NCI-H510A (cell line): ENCODE data around the gene ARHGAP26.

ENCODE experiments used
- DNase-seq: peaks from one replicate; lab custom pipeline; 2025; lab: John Stamatoyannopoulos, UW

ARHGAP26 gene

GRCh38 chr5:143142596-143143435 lies 372.6 kb downstream of the ARHGAP26 start:
- DNase-seq = peak; percentile 37

- no peak for DNase-seq
Measured at GRCh38 chr5:143143973-143144372, 373.8 kb downstream of the ARHGAP26 start.

DNA sequence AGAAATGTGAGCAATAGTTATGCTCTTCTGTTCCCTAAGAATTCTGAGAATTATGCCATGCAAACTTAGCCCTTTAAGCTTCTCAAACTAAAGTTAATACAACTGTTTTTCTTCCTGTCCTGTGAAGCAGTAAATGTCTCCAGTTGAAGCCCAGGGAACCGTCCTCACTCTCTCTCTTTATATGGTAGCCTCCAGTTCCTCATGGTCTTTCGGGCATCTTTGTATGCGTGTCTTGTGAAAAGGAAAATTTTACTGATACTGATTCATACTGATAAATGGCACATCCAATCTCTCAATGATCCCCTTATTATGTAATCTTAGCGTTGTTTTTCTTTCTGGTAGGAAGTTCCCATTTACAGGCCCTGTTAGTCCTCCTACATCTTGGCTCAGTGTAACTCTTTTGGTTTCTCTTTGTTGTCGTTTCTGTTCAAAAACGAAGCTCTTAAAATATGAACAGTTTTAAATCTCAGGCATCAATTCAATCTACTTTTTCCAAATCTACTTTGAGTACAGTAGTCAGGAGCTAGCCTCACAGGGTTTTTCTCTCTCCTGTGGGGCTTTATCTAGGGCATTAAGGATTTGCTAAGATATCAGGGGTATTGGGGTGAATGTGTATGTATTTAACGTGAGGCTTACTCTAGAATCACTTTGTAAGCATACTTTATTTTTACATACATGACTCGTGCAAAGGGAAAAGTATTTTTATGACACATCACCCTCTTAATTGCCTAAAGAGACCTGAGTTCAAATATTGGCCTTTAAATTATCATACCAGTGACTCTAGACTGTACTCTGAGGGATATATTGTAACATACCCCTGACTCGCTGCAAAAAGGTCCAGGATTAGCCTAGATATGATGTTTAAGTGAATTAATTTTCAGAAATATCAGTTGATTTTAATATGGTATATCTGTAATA lies 375.3 kb downstream of the ARHGAP26 start:
- no peak for DNase-seq

- DNase-seq = no peak
Measured at GRCh38 chr5:143146161-143146560, 376.0 kb downstream of the ARHGAP26 start.

DNA sequence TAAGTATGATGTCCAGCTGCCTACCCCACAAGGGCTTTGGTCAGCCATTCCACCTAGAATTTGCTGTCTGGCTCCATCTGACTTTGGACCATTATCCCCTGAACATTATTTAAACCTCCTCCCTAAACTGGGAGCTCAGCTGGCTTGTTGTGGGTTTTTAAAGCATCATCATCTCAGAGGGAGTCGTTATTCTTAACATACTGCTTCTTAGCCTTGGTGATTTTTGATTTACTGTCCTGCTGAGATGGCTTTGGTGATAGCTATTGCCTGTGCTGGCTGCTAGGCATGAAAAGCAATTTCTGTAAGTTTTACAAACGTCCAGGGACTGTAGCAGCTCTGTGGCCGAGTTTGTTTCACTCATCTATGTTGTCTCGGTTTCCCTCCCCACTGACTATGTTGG lies 377.2 kb downstream of the ARHGAP26 start:
- no peak for DNase-seq

DNA sequence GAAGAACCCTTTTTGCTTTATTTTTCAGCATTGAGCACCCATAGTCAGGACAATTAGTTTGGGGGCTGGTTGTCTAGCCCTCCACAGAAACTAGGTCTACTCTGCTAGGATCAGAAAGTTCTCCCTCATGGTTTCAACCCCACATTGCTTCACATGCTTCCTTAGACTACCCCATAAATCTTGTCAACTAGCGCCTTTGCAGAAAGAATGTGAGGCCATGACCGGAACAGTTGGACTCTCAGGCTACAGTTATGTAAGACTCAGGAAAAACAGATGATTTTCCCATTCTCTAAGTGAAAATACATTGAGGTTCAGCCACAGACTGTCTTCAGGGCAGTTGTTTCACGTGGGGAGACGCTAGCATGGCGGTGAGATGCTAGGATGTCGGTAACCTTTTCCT lies 377.7 kb downstream of the ARHGAP26 start:
- no peak for DNase-seq

DNA sequence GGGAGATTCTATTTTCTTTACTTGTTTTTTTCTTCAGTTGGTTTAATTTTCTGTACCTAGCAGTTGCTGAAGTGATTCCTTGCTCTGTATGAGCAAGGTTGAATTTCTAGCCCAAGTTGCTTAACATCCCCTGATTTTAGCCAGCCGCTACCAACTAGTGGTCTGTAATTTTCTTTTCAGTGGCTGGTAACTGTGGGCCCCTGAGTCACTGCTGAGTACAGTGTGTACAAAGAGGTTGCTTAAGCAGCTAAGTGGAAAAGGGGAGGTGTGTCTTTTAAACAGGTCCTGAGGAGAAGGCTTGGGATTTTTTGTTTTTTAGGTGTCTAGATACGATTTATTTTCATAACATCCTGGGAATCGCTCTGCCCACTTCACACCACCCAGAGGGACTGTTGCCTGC lies 378.6 kb downstream of the ARHGAP26 start:
- no peak for DNase-seq

- no peak for DNase-seq
Measured at GRCh38 chr5:143149759-143150158, 379.6 kb downstream of the ARHGAP26 start.

DNA sequence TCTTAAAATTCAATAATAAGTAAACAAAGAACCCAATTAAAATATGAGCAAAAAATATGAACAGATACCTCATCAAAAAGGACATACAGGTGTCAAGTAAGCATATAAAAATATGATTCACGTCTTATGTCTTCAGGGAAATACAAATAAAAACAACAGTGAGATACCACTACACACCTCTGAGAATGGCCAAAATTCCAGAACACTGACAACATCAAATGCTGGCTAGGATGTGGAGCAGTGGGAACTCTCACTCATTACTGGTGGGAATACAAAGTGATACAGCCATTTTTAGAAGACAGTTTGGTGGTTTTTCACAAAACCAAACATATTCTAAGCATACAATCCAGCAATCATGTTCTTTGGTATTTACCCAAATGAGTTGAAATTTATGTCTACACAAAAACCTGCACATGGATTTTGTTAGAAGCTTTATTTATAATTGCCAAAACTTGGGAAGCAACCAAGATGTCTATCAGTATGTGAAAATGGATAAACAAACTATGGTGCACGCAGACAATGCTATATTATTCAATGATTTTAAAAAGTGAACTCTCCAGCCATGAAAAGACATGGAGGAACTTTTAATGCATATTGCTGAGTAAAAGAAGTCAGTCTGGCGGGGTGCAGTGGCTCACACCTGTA lies 381.0 kb downstream of the ARHGAP26 start:
- DNase-seq = no peak

DNA sequence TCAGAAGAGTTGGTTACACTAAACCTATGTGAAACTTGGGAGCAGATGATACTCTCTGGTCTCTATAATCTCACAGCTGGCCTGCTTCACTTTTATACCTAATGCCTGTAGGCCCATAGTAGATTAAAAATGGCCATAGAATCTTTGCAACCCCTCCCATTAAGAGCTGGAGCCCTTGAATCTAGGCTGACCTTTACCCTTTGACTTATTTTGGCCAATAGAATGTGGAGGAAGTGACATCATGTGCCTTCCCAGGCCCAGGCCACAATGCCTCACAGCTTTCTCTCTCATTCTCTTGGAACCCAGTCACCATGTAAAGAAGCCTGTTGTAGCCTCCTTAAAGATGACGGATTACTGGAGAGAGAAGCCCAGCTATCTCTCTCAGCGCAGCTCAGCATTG lies 382.3 kb downstream of the ARHGAP26 start:
- DNase-seq = no peak

- DNase-seq = no peak
Measured at GRCh38 chr5:143153332-143154119, 383.3 kb downstream of the ARHGAP26 start.

GRCh38 chr5:143154510-143155370 lies 384.6 kb downstream of the ARHGAP26 start:
- DNase-seq = no peak

GRCh38 chr5:143155455-143155854 lies 385.3 kb downstream of the ARHGAP26 start:
- no peak for DNase-seq

DNA sequence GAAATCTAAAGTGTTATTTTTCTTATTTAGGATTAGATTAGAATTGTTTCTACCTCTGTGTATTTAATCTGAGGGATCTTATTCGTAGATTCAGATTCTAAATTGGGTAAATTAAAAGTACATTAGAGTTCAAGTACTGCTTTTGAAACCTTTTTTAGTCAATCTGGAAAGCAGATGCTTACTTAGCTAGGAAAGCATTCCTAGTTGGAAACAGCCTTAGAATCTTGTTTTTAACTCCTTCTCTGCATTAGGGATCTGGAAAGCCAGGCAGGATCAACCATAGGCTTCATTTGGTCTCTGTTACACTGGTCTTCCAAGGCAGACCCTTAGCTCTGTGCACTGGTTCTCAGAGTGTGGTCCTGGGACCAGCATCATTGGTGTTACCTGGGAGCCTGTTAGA lies 385.9 kb downstream of the ARHGAP26 start:
- no peak for DNase-seq

GRCh38 chr5:143156572-143156971 lies 386.4 kb downstream of the ARHGAP26 start:
- no peak for DNase-seq

- DNase-seq = no peak
Measured at GRCh38 chr5:143159031-143159430, 388.9 kb downstream of the ARHGAP26 start.

DNA sequence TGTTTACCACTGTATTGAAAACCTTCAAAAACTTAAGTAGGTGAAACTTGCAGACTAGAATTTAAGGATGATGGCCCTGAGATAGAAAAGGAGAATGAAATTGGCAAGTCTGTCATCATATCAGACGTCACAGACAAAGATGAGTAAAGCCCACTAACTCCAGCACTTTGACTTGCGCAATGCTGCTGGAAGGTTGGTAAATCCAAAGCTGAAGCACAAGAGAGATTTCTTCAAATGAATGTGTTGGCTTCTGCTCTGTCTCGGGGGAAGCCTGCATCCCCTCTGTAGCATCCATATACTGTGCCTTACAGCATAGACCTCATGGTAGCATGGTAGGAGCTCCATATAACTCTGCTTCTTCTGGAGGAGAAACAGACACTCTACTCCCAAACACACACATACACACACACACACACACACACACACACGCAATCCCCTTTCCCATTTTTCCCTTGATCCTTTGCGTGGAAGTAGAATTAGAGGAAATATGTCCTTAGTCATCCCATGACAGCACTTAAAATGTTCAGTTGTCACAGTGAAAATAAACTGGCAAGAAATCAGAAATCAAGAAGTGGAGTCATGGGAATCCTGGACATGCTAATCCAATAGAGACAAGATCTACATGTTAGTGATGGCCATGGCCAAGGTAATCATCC lies 391.8 kb downstream of the ARHGAP26 start:
- no peak for DNase-seq

DNA sequence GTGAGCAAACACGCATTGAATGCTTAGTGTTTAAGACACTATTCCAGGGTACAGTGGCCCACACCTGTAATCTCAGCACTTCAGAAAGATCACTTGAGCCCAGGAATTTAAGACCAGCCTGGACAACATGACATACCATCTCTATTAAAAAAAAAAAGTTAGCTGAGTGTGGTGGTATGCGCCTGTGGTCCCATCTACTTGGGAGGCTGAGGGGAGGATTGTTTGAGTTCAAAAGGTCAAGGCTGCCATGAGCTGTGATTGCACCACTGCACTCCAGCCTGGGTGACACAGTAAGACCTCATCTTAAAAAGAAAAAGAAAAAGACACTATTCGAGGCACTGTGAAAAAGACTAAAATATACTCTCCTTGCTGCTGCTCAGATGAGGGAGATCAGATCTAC lies 392.6 kb downstream of the ARHGAP26 start:
- no peak for DNase-seq

DNA sequence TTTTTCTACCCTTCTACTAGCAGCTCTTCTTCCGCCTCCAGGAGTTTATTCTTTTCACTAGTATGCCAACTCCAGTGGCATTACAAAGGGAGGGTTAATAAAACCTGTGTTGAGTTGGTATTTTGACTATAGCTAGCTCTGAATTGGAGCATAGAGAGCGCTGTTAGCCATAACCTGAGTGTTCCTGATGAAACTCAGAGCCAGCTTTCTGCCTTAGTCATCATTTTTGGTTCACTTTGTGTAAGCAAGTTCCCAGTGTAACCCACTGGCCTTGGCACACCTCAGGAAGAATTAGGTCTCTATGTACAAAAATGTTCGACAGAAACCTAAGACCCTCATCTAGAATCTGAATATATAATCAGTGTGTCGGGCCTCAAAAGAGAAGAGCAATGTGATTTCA lies 394.4 kb downstream of the ARHGAP26 start:
- no peak for DNase-seq
